GM10248 (cell line): ENCODE results near the gene KIF12.

ENCODE experiments used
- CTCF ChIA-PET: fragments of 300-600 bp; sonication (Branson Sonifier 250); formaldehyde crosslinking; extraction: SDS; loops from one replicate; lab custom pipeline; 2021; ENCODE audit warnings: antibody characterized with exemption; lab: Yijun Ruan, JAX
- POLR2A ChIA-PET: fragments of 350-650 bp; sonication (Branson Sonifier 250); formaldehyde crosslinking; extraction: SDS; loops from one replicate; lab custom pipeline; 2020; ENCODE audit warnings: antibody characterized with exemption; lab: Yijun Ruan, JAX
- DNase-seq: peaks from one replicate; pipeline ENCODE4 v3.0.0; 2012; ENCODE audit errors: extremely low spot score
- TF ChIP-seq, protein P1 (sequence below): IDR thresholded peaks from 2 replicates; pipeline ENCODE4 v1.5.1; 2012; ENCODE audit warnings: mild to moderate bottlenecking, low read depth; ENCODE audit errors: extremely low read depth, missing control alignments, control extremely low read depth

KIF12 gene

DNA sequence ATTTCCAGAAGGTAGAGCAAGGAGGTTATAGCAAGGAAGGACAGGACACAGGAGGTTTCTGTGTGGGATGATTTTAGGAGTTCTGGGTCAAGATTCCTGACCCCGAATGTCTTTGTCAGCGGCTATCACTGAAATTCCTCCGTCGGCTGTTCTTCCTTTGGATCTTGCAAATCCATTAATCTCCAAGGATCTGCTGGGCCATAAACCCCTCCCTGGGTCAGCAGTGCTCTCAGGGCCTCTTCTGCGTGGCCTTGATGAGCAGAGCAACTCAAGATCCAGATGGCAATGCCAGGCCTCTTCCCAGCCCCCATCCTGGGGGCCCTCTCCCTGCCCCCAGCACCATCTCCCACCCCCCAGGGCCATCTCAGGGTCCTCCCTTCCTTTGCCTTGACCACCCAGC is 40.0 kb upstream of the KIF12 start:
- TF ChIP-seq, protein P1, sequence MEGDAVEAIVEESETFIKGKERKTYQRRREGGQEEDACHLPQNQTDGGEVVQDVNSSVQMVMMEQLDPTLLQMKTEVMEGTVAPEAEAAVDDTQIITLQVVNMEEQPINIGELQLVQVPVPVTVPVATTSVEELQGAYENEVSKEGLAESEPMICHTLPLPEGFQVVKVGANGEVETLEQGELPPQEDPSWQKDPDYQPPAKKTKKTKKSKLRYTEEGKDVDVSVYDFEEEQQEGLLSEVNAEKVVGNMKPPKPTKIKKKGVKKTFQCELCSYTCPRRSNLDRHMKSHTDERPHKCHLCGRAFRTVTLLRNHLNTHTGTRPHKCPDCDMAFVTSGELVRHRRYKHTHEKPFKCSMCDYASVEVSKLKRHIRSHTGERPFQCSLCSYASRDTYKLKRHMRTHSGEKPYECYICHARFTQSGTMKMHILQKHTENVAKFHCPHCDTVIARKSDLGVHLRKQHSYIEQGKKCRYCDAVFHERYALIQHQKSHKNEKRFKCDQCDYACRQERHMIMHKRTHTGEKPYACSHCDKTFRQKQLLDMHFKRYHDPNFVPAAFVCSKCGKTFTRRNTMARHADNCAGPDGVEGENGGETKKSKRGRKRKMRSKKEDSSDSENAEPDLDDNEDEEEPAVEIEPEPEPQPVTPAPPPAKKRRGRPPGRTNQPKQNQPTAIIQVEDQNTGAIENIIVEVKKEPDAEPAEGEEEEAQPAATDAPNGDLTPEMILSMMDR, result no peak
- ChIA-PET CTCF (interaction anchor here (1.8 kb wide), 1 partner anchor 12 kb away, joined by 4 read pairs; no protein-coding TSS in a partner anchor), POLR2A (no interaction called here)
- DNase-seq, result no peak

DNA sequence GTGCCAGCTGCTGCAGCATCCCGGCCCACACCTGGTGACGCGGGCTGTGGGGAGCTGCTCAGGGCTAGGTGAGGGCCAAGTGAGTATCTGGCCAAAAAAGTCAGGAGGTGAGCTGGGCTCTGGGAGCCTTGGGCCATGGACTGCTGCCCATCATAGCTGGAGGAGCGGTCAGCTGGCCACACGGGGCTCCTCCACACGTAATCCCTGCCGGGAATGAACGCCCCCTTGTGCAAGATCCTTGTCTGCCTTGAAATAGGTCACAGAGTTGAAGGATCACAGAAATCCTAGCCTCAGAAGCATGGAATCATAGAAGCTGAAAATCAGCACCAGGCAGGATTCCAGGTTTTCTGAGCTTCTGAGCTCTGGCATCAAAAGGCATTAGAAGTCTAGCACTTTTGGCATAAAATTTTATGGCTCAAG is 39.5 kb upstream of the KIF12 start:
- TF ChIP-seq, protein P1, result no peak
- ChIA-PET CTCF (interaction anchor here (1.8 kb wide), 1 partner anchor 13 kb away, joined by 4 read pairs; no protein-coding TSS in a partner anchor), POLR2A (no interaction called here)
- DNase-seq, result no peak

DNA sequence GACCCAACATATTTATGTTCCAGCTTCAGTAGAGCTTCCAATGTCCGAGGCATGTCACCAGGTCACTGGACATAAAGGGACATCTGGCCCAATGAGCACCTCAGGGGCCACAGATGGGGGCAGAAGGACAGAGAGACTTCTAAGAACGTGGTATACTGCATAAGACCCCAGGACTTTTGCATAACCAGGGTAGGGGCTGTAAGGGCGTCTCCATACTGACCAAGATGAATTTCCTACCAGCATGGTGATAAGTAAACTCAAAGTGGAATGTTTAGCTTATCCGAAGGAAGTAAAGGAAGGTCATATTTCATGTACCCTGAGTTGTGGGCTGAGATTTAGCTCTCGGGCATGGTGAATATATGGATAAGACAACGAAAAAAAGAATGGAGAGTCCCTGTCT is 38.7 kb upstream of the KIF12 start:
- TF ChIP-seq, protein P1, result no peak
- ChIA-PET CTCF (interaction anchor here (0.8 to 2.0 kb wide), 2 partner anchors 30 to 153 kb away, joined by 3 to 4 read pairs; no protein-coding TSS in a partner anchor), POLR2A (no interaction called here)
- DNase-seq, result no peak

DNA sequence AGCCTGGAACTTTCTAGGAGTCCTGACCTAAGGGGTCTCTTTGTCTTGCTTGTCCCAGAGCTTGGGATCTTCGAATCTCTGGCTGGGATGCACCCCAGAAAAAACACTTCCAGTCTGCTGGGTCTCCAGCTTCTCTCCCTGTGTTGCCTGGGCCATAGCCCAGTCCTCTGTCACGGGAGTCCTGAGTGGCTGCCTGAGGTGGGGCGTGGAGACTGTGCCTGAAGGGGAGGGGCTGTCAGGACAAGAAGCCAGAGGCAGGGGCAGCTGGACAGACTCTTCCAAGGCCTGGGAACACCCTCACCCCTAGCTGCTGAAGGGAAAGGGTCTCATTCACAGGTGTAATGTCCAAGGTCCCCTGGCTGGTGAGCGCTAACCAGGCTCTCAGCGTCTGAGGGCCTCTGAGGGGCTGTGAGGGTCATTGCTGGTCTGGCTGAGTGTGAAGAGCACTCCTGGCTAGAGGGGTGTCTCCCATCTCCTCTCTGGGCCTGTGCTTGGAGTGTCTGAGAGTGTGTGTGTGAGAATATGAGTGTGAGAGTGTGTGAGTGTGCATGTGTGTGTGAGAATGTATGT is 35.8 kb upstream of the KIF12 start:
- ChIA-PET POLR2A (no interaction called here), CTCF (interaction anchor here (0.7 kb wide), 1 partner anchor 156 kb away, joined by 3 read pairs; no protein-coding TSS in a partner anchor)
- no peak for DNase-seq
- TF ChIP-seq, protein P1, result no peak

DNA sequence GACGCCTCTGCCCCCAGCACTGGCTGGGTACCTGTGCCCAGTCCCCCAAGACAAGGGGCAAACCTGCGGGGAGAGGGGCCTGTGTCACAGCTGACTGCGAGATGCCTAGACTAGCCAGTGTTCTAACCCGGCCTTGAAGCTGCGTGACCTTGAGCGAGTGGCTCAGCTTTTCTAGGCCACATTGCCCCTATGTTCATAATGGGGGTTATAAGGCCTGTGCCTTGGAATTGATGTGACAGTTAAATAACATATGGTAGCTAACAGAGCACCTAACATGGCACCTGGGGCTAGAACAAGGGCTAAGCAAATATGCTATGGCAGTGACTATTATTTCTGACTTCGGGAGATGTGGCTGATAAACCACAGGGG is 33.4 kb upstream of the KIF12 start:
- DNase-seq, result no peak
- CTCF ChIA-PET, result interaction anchor here (0.9 to 2.1 kb wide), 6 partner anchors 8 to 53 kb away, joined by 3 to 6 read pairs (median 4); partner anchors contain the start of gene COL27A1
- POLR2A ChIA-PET, result no interaction called here
- TF ChIP-seq, protein P1, result no peak

DNA sequence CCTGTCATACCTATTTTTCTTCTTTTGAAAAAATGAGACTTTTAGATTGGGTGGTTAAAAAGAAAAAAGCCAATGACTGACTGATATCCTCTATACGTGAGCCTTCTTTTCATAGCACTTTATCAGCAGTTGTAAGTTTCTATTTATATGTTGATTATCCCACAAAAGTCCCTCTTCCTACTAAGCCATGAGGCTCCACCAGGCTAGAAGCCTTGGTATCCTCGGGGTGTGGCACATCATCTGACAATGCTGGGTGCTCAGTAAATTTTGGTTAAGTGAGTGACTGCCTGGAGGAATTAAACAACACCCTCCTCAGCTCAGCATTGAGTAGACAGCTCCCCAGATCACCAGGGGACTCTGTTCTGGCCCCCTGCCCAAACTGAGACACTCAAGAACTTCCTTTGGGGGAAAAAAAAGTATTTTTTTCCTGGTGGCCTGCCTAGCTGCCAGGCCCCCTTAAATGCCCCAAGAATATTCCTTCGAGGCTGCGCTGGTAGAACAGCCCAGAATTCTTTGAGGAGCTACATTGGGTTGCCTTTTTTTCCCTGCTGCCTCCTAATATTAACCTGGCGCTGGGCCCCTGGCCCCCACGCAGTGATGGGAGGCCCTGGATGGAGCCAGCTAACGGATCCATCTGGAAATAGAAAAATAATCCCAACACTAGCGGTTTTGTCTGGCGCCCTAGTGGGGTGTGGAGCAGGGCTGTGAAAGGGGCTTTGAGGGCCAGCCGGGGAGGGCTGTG is 32.9 kb upstream of the KIF12 start:
- TF ChIP-seq, protein P1, result no peak

More for the DNA sequence above, 32.9 kb upstream of the KIF12 start:
- DNase-seq, result no peak
- POLR2A ChIA-PET, result no interaction called here
- CTCF ChIA-PET, result interaction anchor here (0.9 to 2.1 kb wide), 6 partner anchors 9 to 52 kb away, joined by 3 to 6 read pairs (median 4); partner anchors contain the start of gene COL27A1
